WTC11 (cell line): Measurements from ENCODE around the gene TRDMT1.

Experiments used
- ETV6 ChIP-seq: sonication (generic); formaldehyde crosslinking; IDR thresholded peaks from 2 replicates; pipeline ENCODE4 v1.8.1; 2022; ENCODE audit warnings: mild to moderate bottlenecking, missing genetic modification reagents
- GABPB1 ChIP-seq: sonication (generic); formaldehyde crosslinking; IDR thresholded peaks from 2 replicates; pipeline ENCODE4 v1.8.1; 2023; ENCODE audit warnings: mild to moderate bottlenecking, missing genetic modification reagents
- IRF2 ChIP-seq: sonication (generic); formaldehyde crosslinking; IDR thresholded peaks from 2 replicates; pipeline ENCODE4 v1.8.0; 2022; ENCODE audit warnings: low read depth, missing genetic modification reagents, borderline replicate concordance
- NFATC4 ChIP-seq: fragments of 250-450 bp; sonication (Bioruptor Pico); IDR thresholded peaks from 2 replicates; pipeline ENCODE4 v1.9.0; 2021; ENCODE audit warnings: mild to moderate bottlenecking
- SP1 ChIP-seq: sonication (generic); formaldehyde crosslinking; conservative IDR thresholded peaks from 2 replicates; pipeline ENCODE4 v1.8.1; 2022; ENCODE audit warnings: missing genetic modification reagents
- TCF7 ChIP-seq: sonication (generic); formaldehyde crosslinking; IDR thresholded peaks from 2 replicates; pipeline ENCODE4 v1.8.0; 2022; ENCODE audit warnings: mild to moderate bottlenecking, low read depth, missing genetic modification reagents, moderate library complexity
- TF ChIP-seq, protein P1 (sequence below): fragments of 200-600 bp; IDR thresholded peaks from 2 replicates; pipeline ENCODE4 v1.8.0; 2022; ENCODE audit warnings: antibody characterized with exemption
- TF ChIP-seq, protein P2 (sequence below): sonication (generic); formaldehyde crosslinking; IDR thresholded peaks from 2 replicates; pipeline ENCODE4 v1.8.0; 2022; ENCODE audit warnings: mild to moderate bottlenecking, missing genetic modification reagents

DNA sequence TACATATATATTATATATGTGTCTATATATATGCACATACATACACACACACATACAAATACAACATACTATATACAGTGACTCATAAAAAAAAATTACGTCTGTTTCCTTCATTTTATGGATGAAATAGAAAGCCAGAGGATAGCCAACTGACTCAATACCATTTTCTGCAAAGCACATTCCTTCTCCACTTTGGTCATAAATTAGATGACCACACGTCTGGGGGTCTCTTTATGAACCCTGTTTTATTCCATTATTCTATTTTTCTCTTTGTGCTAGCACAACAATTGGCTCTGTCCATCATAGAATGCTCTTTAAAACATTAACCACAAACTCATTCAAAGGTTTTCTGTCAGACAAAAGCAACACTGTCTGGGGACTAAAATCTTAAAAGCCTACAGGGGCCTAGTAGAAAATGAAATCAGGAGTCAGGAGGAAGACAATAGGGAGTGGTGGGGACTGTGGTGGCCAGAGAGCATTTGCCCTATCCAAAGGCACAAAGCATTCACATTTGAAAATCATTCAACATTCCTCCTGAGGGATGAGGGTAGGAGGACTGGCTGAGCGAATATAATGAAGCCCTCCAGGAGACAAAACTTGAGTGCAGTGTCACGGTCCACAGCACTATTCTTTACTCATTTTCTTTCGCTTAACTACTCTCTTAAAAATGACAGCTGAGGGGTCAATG, 76.1 kb downstream of the TRDMT1 start:
- TF ChIP-seq, protein P1, sequence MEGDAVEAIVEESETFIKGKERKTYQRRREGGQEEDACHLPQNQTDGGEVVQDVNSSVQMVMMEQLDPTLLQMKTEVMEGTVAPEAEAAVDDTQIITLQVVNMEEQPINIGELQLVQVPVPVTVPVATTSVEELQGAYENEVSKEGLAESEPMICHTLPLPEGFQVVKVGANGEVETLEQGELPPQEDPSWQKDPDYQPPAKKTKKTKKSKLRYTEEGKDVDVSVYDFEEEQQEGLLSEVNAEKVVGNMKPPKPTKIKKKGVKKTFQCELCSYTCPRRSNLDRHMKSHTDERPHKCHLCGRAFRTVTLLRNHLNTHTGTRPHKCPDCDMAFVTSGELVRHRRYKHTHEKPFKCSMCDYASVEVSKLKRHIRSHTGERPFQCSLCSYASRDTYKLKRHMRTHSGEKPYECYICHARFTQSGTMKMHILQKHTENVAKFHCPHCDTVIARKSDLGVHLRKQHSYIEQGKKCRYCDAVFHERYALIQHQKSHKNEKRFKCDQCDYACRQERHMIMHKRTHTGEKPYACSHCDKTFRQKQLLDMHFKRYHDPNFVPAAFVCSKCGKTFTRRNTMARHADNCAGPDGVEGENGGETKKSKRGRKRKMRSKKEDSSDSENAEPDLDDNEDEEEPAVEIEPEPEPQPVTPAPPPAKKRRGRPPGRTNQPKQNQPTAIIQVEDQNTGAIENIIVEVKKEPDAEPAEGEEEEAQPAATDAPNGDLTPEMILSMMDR: no peak
- TF ChIP-seq IRF2 (CRISPR knock-in tag) (no peak), NFATC4 (CRISPR knock-in tag) (no peak), GABPB1 (CRISPR knock-in tag) (no peak), TCF7 (no peak), SP1 (CRISPR knock-in tag) (no peak), ETV6 (CRISPR knock-in tag) (no peak)
- TF ChIP-seq, protein P2, sequence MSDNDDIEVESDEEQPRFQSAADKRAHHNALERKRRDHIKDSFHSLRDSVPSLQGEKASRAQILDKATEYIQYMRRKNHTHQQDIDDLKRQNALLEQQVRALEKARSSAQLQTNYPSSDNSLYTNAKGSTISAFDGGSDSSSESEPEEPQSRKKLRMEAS (CRISPR knock-in tag): no peak
